DND-41 (cell line): Measurements from ENCODE around the gene MBD4.

Source experiments
- CTCF ChIP-seq: IDR thresholded peaks from 2 replicates; pipeline ENCODE4 v1.5.1; 2012; ENCODE audit warnings: borderline replicate concordance, low read length, moderate library complexity, mild to moderate bottlenecking; ENCODE audit not compliant: poor library complexity, severe bottlenecking; ENCODE audit errors: extremely low read depth
- EZH2 ChIP-seq: IDR thresholded peaks from 3 replicates; pipeline ENCODE4 v1.6.1; 2012; ENCODE audit warnings: borderline replicate concordance, low read depth, mild to moderate bottlenecking, moderate library complexity, low read length, inconsistent platforms; ENCODE audit not compliant: severe bottlenecking

GRCh38 chr3:129421988-129422745 is 17.6 kb downstream of the MBD4 start:
- no peak for TF ChIP-seq EZH2
- peak; percentile 8 for TF ChIP-seq CTCF
